D341Med (cell line): ENCODE measurements around the gene HSD17B2.
A peak's percentile ranks its signal among the peaks of the same experiment; 100 is the strongest.
"Not testable (repeated sequence)": the region's sequence is repeated elsewhere in the genome, so short reads cannot be mapped to it uniquely, and the experiment has no call there.

Experiments used
- DNase-seq: peaks from one replicate; pipeline ENCODE4 v3.0.0; 2012; ENCODE audit warnings: low spot score

Gene HSD17B2

GRCh38 chr16:82082097-82082496, 47.0 kb downstream of the HSD17B2 start:
- DNase-seq, result no peak

GRCh38 chr16:82082543-82083244, 47.6 kb downstream of the HSD17B2 start:
- DNase-seq, result no peak

DNA sequence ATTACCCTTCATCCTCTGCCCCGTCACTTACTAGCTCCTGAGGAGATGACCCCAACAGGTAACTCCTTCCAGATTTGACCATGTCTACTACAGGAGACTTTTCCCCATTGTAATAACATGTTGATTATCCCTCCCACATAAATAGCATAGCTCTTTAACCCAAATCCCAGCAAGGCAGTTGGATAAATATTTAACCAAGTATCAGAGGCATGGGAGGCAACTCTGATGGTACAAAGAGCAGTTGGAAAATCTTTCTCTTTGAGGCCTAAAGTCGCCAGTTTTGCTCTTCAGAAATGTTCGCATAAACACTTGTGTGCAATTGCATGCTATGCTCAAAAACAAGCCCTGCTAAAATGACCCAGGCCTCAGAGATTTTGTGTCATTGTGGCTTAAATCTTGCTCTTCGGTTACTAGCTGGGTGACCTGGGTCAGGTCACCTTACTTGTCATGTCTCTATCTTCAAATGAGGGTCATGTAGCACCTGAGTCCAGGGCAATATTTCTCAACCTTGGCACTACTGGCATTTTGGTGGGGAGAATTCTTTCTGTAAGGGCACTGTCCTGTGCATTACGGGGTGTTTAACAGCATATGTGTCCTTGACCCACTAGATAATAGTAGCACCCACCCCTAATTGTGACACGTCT, 48.8 kb downstream of the HSD17B2 start:
- DNase-seq, result no peak

DNA sequence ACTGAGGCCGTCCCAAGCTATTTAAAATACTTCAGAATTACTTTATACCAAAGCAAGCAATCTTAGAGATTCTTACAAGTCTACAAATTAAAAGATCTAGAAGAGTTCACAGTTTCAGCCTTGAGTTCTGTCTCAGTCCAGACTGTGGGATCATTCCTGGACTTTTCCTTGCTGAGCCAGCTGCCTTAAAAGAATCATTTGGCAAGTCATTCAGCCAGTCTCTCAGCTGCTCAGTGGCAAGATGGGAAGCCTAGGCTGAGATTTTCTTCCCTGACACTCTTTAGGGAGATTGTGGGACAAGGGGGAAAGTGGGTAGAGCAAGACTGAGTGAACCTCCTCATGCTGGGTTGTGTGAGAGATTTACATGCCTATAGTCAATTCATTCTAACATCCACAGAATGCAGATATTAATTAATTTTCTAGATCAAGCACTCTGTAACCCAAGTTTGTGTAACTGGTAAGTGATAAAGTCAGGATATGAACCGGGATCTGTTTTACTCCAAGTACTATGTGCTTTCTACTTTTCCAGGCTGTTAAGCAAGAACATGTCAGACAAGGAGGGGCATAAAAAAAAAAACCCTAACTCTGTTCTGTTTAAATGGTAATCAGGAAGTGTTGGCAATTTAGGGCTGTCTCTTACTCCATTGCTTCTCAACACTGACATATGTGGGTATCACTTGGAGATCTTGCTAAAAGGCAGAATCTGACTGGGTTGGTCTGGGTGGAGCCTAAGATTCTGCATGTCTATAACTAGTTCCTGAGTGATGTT, 50.1 kb downstream of the HSD17B2 start:
- DNase-seq, result no peak

DNA sequence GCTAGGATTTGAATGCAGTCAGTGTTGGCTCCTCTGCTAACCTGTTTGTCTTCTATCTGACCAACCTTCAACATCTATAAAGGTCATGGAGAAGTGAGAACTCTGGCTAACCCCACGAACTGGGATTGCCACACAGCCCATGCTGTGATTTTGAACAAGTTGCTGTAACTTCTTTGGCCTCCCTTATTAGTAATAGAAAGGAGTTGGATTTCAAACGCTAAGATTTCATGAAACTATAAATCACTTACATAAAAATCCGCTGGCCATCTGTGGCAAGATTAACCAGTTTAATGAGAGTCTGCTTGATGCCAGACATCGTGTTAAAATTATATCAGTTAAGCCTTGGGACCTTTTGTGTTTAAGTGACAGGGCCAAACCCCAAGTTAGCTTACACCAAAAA, 53.4 kb downstream of the HSD17B2 start:
- DNase-seq, result peak; percentile 42

GRCh38 chr16:82091241-82091640, 56.2 kb downstream of the HSD17B2 start:
- no peak for DNase-seq

GRCh38 chr16:82092711-82093110, 57.7 kb downstream of the HSD17B2 start:
- no peak for DNase-seq

GRCh38 chr16:82093666-82094300, 58.7 kb downstream of the HSD17B2 start:
- no peak for DNase-seq

DNA sequence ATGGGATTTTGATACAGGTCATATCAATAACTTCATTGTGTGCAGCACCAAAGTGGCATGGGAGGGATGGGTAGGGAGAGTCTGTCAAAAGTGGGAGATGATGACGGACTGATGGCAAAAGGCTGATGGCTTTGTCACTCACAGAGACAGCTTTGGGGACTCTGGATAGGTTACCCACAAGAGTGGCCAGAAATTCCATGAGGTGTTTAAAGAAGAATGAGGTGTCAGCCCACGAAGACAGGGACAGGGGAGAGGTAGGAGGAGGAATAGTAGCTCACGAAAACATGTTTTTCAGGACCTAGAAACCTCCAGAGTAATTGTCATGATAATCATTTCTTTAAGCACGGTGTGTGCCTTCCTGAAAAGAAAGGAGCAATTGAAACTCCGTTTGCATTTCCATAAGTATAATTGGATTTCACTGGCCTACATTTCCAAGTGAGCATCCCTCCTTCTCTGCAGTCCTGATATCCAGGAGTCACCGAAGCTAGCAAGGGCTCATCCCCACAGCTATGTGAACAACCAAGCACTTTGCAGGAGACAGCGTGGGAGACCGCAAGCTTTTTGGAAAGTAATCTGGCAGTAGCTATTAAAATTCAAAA, 60.0 kb downstream of the HSD17B2 start:
- DNase-seq, result no peak

GRCh38 chr16:82096641-82097040, 61.6 kb downstream of the HSD17B2 start:
- no peak for DNase-seq

DNA sequence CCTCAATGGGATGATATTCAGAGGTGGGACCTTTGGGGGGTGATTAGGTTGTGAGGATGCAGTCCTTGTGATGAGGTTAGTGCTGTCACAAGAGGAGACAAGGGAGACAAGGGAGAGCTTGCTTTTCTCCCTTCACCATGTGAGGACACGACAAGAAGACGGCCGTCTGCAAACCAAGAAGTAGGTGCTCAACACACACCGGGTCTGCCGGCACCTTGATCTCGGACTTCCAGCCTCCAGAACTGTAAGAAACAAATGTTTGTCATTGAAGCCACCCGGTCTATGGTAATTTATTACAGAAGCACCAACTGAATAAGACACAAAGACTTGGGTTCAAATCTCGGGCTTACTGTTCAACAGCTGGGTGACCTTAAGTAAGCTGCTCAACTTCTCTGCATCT, 70.1 kb downstream of the HSD17B2 start:
- no peak for DNase-seq

DNA sequence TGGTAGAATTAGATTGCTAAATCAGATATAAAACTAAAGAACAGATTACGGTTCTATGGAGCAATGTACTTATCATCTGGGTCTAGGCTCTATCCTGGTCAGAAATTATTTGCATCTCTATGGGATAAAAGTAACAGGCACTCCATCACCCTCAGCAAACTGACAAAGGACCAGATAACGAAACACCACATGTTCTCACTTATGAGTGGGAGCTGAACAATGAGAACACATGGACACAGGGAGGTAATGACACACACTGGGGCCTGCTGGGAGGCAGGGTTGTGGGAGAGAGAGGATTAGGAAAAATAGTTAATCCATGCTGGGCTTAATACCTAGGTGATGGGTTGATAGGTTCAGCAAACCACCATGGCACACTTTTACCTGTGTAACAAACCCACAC, 73.0 kb downstream of the HSD17B2 start:
- peak; percentile 49 for DNase-seq

DNA sequence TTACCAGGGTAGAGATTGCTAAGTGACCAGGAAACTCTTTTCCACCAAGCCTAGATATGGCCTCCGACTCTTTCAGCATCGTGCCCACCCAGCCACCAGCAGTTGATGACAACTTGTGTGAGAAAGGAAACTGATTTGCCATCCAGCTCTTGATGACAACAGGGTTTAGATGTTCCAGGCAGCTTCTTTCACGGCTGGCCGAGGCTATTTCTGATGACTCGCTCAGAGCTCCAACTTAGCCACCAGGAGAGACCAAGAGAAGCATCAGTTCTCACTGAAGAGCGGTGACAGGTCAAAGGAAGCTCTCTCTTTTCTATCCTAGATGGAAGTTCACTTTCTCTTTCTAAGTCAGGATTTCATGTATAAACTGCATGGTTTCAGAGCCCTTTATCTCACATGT, 73.7 kb downstream of the HSD17B2 start:
- DNase-seq, result no peak

DNA sequence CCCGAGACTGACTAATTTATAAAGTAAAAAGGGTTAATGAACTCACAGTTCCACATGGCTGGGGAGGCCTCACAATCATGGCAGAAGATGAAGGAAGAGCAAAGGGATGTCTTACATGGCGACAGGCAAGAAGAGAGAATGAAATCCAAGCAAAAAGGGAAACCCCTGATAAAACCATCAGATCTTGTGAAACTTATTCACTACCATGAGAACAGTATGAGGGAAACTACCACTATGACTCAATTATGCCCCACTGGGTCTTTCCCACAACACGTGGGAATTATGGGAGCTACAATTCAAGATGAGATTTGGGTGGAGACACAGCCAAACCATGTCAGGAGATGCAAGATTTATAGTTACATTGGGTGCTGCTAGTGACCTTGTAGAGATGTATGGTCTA, 74.2 kb downstream of the HSD17B2 start:
- not testable (repeated sequence) for DNase-seq

GRCh38 chr16:82111944-82112343, 76.9 kb downstream of the HSD17B2 start:
- DNase-seq, result no peak

GRCh38 chr16:82113741-82114140, 78.7 kb downstream of the HSD17B2 start:
- DNase-seq, result no peak

GRCh38 chr16:82116535-82116934, 81.5 kb downstream of the HSD17B2 start:
- DNase-seq, result no peak

GRCh38 chr16:82118749-82119148, 83.7 kb downstream of the HSD17B2 start:
- no peak for DNase-seq

DNA sequence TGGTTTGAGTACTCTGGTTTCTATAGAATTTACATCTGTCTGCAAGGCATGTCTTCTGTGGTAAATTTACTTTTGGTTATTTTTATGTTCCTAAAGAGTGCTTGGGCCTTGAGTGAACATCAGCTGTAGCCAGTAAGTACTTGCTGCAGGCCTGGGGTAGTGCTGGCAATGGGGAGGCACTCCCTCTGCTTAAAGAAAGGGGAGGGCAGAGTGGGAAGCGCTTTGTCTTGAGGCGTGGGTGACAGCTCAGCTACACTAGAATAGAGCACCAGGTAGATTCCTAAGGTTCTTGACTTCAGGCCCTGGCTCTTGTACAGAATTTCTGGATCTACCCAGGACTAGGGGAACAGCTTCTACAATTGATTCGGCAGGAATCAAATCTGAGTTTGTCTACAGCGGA, 84.4 kb downstream of the HSD17B2 start:
- DNase-seq, result no peak

- DNase-seq, result no peak
These were observed 89.6 kb downstream of the HSD17B2 start for GRCh38 chr16:82124651-82125050.

GRCh38 chr16:82129881-82130280, 94.8 kb downstream of the HSD17B2 start:
- DNase-seq, result no peak

DNA sequence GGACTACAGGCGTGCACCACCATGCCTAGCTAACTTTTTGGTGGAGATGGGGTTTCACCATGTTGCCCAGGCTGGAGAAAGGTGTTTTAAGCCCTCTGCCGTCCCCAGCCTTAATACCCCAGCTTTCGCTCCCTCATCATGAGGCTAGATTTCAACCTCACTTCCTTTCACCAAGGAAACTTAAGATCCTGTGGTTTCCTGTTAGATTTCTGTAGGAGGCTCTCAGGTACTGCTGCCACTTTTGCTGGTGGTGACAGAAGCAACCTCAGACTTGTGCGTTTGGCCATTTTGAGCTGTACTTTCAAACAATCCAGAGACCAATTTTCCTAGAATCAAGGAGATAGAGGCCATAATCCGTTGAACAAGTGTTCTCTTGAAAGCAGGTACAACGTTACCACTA, 98.7 kb downstream of the HSD17B2 start:
- no peak for DNase-seq
